ENCODE results near the gene DDX10. TPM values are rescaled to one million over a fixed set of nuclear protein-coding genes. Genes with fewer than 3 reads are reported as not detected.

DDX10 gene
- total RNA-seq (10 to 100 TPM; 12.8 to 41.0 (median 26.7) TPM), polyA plus RNA-seq (10 to 100 TPM; 12.0 to 18.2 (median 12.0) TPM)

DNA sequence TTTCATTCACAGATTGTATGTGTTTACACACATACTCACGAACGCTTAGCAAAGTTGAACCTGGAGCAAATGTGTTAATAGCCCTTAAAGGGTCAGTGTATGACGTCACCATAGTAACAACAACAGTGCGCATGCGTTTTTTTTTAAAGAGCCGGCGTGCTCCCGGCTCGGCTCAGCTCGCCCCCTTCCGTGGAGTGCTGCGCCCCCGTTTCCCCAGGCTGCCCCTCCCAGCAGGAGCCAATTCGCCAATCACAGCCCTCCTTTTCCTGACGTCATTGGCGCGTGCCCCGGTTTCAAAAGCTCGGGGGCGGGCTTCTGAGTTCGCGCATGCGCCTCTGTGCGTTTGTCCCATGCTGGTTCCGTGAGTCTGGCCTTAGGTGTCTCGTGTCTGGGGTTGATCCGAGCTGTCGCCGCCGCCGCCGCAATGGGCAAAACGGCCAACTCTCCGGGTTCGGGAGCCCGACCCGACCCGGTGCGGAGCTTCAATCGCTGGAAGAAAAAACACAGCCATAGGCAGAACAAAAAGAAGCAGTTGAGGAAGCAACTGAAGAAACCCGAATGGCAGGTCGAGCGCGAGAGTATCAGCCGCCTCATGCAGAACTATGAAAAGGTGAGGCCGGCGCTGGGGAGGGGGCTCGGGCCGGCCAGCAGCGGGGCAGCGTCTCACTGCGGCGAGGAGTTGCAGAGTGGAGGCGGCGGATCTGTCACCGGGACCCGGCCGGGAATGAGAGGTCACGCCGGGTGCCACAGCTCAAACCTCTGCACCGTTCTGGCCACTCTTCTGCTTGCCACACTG, at the start of gene DDX10:
Gene DDX10, plus strand, starts transcription at position 340 of the 796 bp plus-strand sequence. Its CDS starts 85 bp downstream, at position 425.
- Histone ChIP-seq H3K9me3 (no peaks in the 10 kb centered on the region), H3K36me3 (no peaks in the 10 kb centered on the region), H3K27ac (peak within 1 kb of the TSS; percentile 68 to 81 (median 70)), H3K4me3 (peak within 1 kb of the TSS; percentile 72 to 90 (median 81)), H3K27me3 (no peaks in the 10 kb centered on the region), H3K4me1 (peaks cover 0 to 29% (median 26%) of the 10 kb centered on the region in 4 donors)
- DNase-seq = peak; percentile 99
- 0% methylated on average over 61 of the region's 61 CpGs for WGBS, 2 donors
- TF ChIP-seq POLR2A (IDR thresholded peaks at IDR 0.05) (no peak), POLR2AphosphoS5 (IDR thresholded peaks at IDR 0.05) (peak; percentile 33 to 70 (median 48)), EP300 (IDR thresholded peaks at IDR 0.05) (peak in 1 of 4 donors; percentile 21)
- TF ChIP-seq, protein P1, sequence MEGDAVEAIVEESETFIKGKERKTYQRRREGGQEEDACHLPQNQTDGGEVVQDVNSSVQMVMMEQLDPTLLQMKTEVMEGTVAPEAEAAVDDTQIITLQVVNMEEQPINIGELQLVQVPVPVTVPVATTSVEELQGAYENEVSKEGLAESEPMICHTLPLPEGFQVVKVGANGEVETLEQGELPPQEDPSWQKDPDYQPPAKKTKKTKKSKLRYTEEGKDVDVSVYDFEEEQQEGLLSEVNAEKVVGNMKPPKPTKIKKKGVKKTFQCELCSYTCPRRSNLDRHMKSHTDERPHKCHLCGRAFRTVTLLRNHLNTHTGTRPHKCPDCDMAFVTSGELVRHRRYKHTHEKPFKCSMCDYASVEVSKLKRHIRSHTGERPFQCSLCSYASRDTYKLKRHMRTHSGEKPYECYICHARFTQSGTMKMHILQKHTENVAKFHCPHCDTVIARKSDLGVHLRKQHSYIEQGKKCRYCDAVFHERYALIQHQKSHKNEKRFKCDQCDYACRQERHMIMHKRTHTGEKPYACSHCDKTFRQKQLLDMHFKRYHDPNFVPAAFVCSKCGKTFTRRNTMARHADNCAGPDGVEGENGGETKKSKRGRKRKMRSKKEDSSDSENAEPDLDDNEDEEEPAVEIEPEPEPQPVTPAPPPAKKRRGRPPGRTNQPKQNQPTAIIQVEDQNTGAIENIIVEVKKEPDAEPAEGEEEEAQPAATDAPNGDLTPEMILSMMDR (IDR thresholded peaks at IDR 0.05) = no peak
- intact Hi-C loops (cut with DNase I) = loop anchor here (5.0 to 10.0 kb wide), 4 partner anchors 168 to 660 kb away; partner anchors contain the start of genes ACAT1, ATM, CUL5 and NPAT

DNA sequence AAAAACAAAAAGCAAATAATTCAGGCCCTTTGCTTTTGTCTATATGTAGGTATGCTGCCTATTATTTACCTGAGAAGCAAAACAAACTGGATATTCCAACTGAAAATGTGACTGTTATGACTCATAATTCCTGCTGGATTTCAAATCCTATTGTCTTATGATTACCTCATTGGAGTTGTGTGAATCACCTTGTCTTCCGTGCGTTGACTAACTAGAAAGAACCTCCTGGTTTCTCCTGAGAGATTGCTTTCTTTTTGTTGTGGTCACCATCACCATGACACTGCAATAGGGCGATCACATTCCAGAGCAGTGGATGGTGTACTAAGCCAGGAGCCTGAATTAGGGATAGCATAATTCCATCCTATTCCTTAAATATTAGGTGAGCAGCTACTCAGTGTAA, 48.3 kb upstream of the DDX10 start:
- intact Hi-C loops (cut with DNase I) = no loop called here
- DNase-seq = no peak
- TF ChIP-seq POLR2AphosphoS5 (IDR thresholded peaks at IDR 0.05) (no peak), EP300 (IDR thresholded peaks at IDR 0.05) (no peak), POLR2A (IDR thresholded peaks at IDR 0.05) (no peak)
- TF ChIP-seq, protein P1 (IDR thresholded peaks at IDR 0.05) = no peak
- Histone ChIP-seq H3K4me1 (no peaks in the 10 kb centered on the region), H3K9me3 (no peaks in the 10 kb centered on the region), H3K27ac (no peak overlapping the region), H3K4me3 (no peak overlapping the region), H3K36me3 (no peaks in the 10 kb centered on the region), H3K27me3 (no peaks in the 10 kb centered on the region)
- 53 to 78% methylated on average over 3 of the region's 3 CpGs for WGBS, 2 donors

DNA sequence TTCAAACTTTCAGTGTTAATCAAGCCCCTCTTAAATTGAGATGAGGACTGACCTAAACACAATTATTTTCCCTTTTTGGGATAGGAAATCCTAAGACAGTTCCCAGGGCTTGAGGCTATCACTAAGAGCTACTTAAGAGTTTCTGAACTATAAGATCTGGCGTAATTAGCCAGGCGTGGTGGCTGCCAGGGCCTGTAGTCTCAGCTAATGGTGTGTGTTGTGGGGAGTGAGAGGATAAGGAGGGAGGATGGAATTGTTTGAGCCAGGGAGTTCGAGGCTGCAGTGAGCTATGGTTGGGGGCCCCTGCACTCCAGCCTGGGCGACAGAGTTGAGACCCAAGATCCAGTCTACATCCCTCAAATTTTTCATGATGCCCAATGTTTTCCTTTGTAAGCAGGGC, 47.8 kb upstream of the DDX10 start:
- no peak overlapping the region for H3K4me3 ChIP-seq
- no peaks in the 10 kb centered on the region for H3K4me1 ChIP-seq
- intact Hi-C loops (cut with DNase I) = no loop called here
- DNase-seq = no peak
- no peak overlapping the region for H3K27ac ChIP-seq
- no peaks in the 10 kb centered on the region for H3K36me3 ChIP-seq
- no peaks in the 10 kb centered on the region for H3K9me3 ChIP-seq
- 84 to 88% methylated on average over 4 of the region's 4 CpGs for WGBS, 2 donors
- TF ChIP-seq POLR2A (IDR thresholded peaks at IDR 0.05) = no peak
- no peak for TF ChIP-seq POLR2AphosphoS5 (IDR thresholded peaks at IDR 0.05)
- TF ChIP-seq EP300 (IDR thresholded peaks at IDR 0.05) = no peak
- TF ChIP-seq, protein P1 (IDR thresholded peaks at IDR 0.05) = no peak
- no peaks in the 10 kb centered on the region for H3K27me3 ChIP-seq

DNA sequence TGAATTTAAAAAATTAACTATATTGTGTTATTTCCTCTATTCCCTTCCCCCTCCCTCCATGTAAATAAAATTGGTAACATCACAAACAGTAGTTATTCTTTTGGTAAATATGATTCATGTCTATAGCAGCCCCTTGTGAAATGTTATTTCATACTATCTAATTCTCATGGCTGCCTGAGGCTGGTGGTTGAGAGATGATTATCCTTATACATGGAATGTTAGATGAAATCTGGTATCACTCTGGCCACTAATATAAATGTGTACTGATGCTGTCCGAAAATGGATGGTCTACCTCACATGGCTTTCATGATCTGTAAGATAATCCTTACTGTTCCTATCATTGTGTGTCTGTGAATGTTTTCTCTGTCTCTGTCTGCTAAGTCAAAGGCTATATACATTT, 46.3 kb upstream of the DDX10 start:
- intact Hi-C loops (cut with DNase I) = no loop called here
- DNase-seq = no peak
- Histone ChIP-seq H3K9me3 (no peaks in the 10 kb centered on the region), H3K4me1 (no peaks in the 10 kb centered on the region), H3K27me3 (no peaks in the 10 kb centered on the region), H3K27ac (no peak overlapping the region), H3K4me3 (no peak overlapping the region), H3K36me3 (no peaks in the 10 kb centered on the region)
- 86 to 94% methylated on average over 1 of the region's 1 CpG for WGBS, 2 donors
- TF ChIP-seq EP300 (IDR thresholded peaks at IDR 0.05) = no peak
- no peak for TF ChIP-seq POLR2AphosphoS5 (IDR thresholded peaks at IDR 0.05)
- TF ChIP-seq, protein P1 (IDR thresholded peaks at IDR 0.05) = no peak
- TF ChIP-seq POLR2A (IDR thresholded peaks at IDR 0.05) = no peak
